Osteoblast (primary cell): Measurements from ENCODE around the gene AFAP1. TPM values are rescaled to one million over a fixed set of nuclear protein-coding genes. Genes with fewer than 3 reads are reported as not detected.

ENCODE experiments used
- DNase-seq: peaks from one replicate; pipeline ENCODE4 v3.0.0; 2011; ENCODE audit warnings: low spot score, mixed read lengths; ENCODE audit not compliant: insufficient read length; ENCODE audit errors: missing footprints
- H2AFZ ChIP-seq: 2 replicates; pipeline ENCODE4 v1.6.0; 2011; ENCODE audit warnings: mild to moderate bottlenecking, low read length
- H3K27ac ChIP-seq: 2 replicates; pipeline ENCODE4 v1.5.1; 2011; ENCODE audit warnings: mild to moderate bottlenecking, low read depth, low read length, moderate library complexity
- H3K27me3 ChIP-seq: 2 replicates; pipeline ENCODE4 v1.6.0; 2012; ENCODE audit warnings: mild to moderate bottlenecking, control low read depth, inconsistent platforms, low read length, moderate library complexity; ENCODE audit not compliant: insufficient read depth
- H3K36me3 ChIP-seq: 2 replicates; pipeline ENCODE4 v1.5.1; 2011; ENCODE audit warnings: mild to moderate bottlenecking, low read length, control low read depth, moderate library complexity; ENCODE audit not compliant: insufficient read depth
- H3K4me1 ChIP-seq: 2 replicates; pipeline ENCODE4 v1.5.1; 2011; ENCODE audit warnings: mild to moderate bottlenecking, low read length, control low read depth, moderate library complexity; ENCODE audit not compliant: insufficient read depth
- H3K4me2 ChIP-seq: 2 replicates; pipeline ENCODE4 v1.6.0; 2011; ENCODE audit warnings: mild to moderate bottlenecking, low read length; ENCODE audit not compliant: insufficient read depth
- H3K4me3 ChIP-seq: fragments of 200-600 bp; sonication (generic); 3 replicates; pipeline ENCODE4 v1.5.1; 2012; ENCODE audit warnings: mild to moderate bottlenecking, low read length, inconsistent platforms; ENCODE audit not compliant: insufficient read depth
- H3K79me2 ChIP-seq: 2 replicates; pipeline ENCODE4 v1.6.0; 2012; ENCODE audit warnings: mild to moderate bottlenecking, low read length, control low read depth, inconsistent platforms; ENCODE audit not compliant: insufficient read depth
- H3K9me3 ChIP-seq: 2 replicates; pipeline ENCODE4 v1.5.1; 2011; ENCODE audit warnings: low read depth, low read length, control low read depth
- H4K20me1 ChIP-seq: 2 replicates; pipeline ENCODE4 v1.6.0; 2012; ENCODE audit warnings: mild to moderate bottlenecking, low read length, control low read depth; ENCODE audit not compliant: insufficient read depth
- CTCF ChIP-seq: IDR thresholded peaks from 2 replicates; pipeline ENCODE4 v1.5.1; 2011; ENCODE audit warnings: mild to moderate bottlenecking, low read depth, low read length, moderate library complexity; ENCODE audit errors: extremely low read depth
- total RNA-seq: library from RNA; depleted of rRNA; stranded (reverse); fragments of >200 nt; gene quantifications from 2 replicates; pipeline ENCODE4 v1.2.3, GENCODE V29; 2012

The AFAP1 gene
- total RNA-seq, 1 donor: 101 TPM

DNA sequence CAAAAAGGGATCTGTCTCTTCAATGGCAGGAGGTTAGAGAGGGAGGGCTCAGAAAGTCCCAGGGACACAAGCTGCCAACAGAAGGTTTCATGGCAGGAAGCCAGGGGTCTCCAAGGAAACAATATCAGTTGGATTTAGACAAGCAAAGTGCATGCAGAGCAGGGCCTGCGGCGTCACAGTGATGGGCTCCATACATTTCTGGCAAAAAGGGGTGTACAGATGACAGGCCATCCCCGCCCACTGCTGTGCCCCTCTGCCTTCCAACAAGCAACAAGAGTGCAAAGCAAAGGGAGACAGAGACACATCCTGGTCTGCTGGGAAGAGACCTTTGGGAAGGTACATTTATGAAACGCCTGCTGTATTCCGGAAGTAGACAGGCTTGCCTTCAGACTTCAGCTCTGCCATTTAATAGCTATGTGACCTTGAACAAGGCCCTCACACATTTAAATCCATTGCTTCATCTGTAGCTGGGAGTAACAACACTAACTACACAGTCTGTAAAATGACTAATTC lies 121.2 kb downstream of the AFAP1 start:
- H2AFZ ChIP-seq: no peak overlapping the region
- peaks cover 71% of the 10 kb centered on the region for H3K4me1 ChIP-seq
- peaks cover 91% of the 10 kb centered on the region for H3K36me3 ChIP-seq
- H3K27ac ChIP-seq: peak overlapping the region; percentile 46
- H3K4me2 ChIP-seq: no peak overlapping the region
- no peaks in the 10 kb centered on the region for H3K27me3 ChIP-seq
- no peaks in the 10 kb centered on the region for H3K9me3 ChIP-seq
- DNase-seq: no peak
- no peak for TF ChIP-seq CTCF
- H3K4me3 ChIP-seq: no peak overlapping the region
- peaks cover 88% of the 10 kb centered on the region for H3K79me2 ChIP-seq
- peaks cover 3% of the 10 kb centered on the region for H4K20me1 ChIP-seq

DNA sequence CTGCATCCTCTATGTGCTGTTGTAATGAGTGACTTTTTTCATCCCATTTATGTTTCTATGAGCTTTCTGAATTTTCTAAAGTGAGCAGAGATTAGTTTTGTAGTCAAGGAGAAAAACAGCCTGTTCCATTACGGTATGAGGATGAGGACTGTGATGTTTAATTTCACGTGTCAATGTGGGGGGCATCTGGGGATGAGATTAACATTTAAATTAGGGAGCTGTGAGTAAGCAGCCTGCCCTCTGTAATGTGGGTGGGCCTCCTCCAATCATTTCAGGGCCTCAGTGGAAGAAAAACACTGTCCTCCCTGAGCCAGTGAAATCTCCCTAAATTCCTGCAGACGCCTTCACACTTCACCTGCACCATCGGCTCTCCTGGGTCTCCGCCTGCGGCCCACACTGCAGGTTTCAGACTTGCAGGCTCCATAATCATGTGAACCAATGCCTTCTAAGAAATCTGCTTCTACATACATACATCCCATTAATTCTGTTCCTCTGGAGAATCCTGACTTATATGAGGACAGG lies 121.7 kb downstream of the AFAP1 start:
- TF ChIP-seq CTCF: no peak
- Histone ChIP-seq H3K4me3 (no peak overlapping the region), H3K27me3 (no peaks in the 10 kb centered on the region), H3K9me3 (no peaks in the 10 kb centered on the region), H2AFZ (no peak overlapping the region), H3K27ac (peak overlapping the region; percentile 46), H3K79me2 (peaks cover 88% of the 10 kb centered on the region), H3K36me3 (peaks cover 91% of the 10 kb centered on the region), H3K4me2 (no peak overlapping the region), H3K4me1 (peaks cover 71% of the 10 kb centered on the region), H4K20me1 (peaks cover 8% of the 10 kb centered on the region)
- no peak for DNase-seq

DNA sequence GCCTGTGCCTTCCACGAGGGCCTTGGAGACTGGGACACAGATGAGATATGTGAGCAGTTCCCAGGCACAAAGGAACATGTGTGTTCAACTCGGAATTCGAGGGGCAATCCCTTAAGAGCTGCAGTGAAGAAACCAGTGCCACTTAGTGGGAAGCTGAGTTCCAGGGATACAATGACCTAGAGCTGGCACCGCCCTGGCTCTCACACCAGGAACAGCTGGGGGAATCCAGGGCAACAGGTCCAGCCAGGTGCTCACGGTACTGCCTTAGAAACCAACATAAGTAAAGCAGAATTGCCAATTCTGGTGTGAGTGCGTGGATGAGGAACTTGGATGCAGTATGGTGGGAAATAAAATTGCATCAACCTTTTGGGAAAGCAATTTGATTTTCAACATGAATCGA lies 122.9 kb downstream of the AFAP1 start:
- H3K36me3 ChIP-seq: peaks cover 95% of the 10 kb centered on the region
- DNase-seq: no peak
- peaks cover 66% of the 10 kb centered on the region for H3K4me1 ChIP-seq

GRCh38 chr4:7815981-7816380 lies 123.7 kb downstream of the AFAP1 start:
- Histone ChIP-seq H3K4me2 (peak overlapping the region; percentile 24), H3K4me3 (no peak overlapping the region), H3K27me3 (no peaks in the 10 kb centered on the region), H3K79me2 (peaks cover 92% of the 10 kb centered on the region), H3K4me1 (peaks cover 59% of the 10 kb centered on the region), H2AFZ (no peak overlapping the region), H3K9me3 (no peaks in the 10 kb centered on the region), H4K20me1 (peaks cover 9% of the 10 kb centered on the region), H3K36me3 (peaks cover 98% of the 10 kb centered on the region), H3K27ac (peak overlapping the region; percentile 85)
- no peak for TF ChIP-seq CTCF
- DNase-seq: no peak

More for the DNA sequence above, 122.9 kb downstream of the AFAP1 start:
- Histone ChIP-seq H3K27ac (peak overlapping the region; percentile 85), H4K20me1 (peaks cover 9% of the 10 kb centered on the region), H3K27me3 (no peaks in the 10 kb centered on the region), H3K4me2 (no peak overlapping the region), H3K79me2 (peaks cover 91% of the 10 kb centered on the region), H3K9me3 (no peaks in the 10 kb centered on the region), H2AFZ (no peak overlapping the region), H3K4me3 (no peak overlapping the region)
- no peak for TF ChIP-seq CTCF
